NCI-H226 (cell line): ENCODE results near the gene DPM3.
"Not testable (repeated sequence)": the region's sequence is repeated elsewhere in the genome, so short reads cannot be mapped to it uniquely, and the experiment has no call there.

Source experiments
- DNase-seq: peaks from one replicate; pipeline ENCODE4 v3.0.0-alpha.2; 2015

Gene DPM3, protein sequence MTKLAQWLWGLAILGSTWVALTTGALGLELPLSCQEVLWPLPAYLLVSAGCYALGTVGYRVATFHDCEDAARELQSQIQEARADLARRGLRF

DNA sequence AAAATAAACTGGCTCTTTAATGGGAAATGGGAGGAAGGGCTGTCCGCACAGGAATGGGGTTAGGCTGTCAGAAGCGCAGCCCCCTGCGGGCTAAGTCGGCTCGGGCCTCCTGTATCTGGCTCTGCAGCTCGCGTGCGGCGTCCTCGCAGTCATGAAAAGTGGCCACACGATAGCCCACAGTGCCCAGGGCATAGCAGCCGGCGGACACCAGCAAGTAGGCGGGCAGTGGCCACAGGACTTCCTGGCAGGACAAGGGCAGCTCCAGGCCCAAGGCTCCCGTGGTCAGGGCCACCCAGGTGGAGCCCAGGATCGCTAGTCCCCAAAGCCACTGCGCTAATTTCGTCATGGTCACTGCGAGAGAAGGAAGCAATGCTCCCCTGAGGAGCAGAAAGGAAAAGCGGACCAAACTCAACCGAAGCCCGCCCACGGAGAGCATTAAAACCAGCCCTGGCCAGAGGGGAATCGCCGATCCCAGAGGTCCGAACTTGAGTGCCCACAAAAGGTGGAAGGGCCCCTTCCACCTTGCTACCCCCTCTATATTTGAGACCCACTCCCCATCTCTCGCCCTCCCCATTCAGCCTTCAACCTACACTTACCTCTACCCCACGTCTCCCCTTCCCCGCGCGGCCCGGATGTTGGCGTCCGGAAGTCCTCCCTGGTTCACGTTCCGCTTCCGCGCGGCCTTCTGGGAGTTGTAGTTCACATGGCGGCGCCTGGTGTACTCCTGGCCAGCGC, at the start of gene DPM3:
DPM3 (minus strand) TSS at position 637 of the 735 bp plus-strand sequence; CDS start at position 346, 291 bp downstream.
- peak; percentile 76 for DNase-seq

DNA sequence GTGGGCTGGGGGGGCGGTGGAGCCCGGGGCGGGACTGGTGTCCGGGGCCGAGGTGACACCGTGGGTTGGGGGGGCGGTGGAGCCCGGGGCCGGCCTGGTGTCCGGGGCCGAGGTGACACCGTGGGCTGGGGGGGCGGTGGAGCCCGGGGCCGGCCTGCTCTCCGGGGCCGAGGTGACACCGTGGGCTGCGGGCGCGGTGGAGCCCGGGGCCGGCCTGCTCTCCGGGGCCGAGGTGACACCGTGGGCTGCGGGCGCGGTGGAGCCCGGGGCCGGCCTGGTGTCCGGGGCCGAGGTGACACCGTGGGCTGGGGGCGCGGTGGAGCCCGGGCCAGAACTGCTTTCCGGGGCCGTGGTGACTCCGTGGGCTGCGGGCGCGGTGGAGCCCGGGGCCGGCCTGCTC, 49.6 kb upstream of the DPM3 start:
- DNase-seq = not testable (repeated sequence)

DNA sequence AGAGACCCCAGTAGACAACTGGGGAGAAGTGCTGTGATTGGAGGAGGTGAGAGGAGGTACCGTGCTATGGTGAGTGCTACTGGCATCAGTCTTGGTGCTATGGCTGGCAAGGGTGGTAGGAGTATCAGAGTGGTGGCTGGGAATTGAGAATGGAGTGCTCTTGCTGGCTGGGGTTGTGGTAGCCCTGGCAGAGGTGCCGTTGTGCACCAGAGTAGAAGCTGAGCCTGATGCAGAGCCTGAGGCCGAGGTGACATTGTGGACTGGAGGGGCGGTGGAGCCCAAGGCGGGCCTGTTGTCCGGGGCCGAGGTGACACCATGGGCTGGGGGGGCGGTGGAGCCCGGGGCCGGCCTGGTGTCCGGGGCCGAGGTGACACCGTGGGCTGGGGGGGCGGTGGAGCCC, 47.9 kb upstream of the DPM3 start:
- DNase-seq = no peak

DNA sequence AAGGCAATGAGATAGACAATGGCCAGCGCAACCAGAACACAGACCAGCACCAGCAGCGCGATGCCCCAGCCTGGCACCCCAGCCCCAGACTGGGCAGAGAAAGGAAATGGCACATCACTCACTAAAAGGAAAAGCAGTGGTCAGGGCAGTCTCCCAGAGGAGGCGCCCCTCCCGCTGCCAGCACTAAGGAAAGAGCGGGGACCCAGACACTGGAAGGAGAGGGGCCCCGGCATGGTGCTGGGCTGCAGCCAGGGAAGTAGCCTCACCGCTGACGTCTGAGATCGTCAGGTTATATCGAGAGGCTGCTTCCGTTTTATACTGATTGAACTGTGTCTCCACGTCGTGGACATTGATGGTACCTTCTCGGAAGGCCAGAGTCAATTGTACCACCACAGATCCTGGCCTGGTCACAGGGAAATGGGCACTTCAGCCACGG, 47.1 kb upstream of the DPM3 start:
- no peak for DNase-seq

DNA sequence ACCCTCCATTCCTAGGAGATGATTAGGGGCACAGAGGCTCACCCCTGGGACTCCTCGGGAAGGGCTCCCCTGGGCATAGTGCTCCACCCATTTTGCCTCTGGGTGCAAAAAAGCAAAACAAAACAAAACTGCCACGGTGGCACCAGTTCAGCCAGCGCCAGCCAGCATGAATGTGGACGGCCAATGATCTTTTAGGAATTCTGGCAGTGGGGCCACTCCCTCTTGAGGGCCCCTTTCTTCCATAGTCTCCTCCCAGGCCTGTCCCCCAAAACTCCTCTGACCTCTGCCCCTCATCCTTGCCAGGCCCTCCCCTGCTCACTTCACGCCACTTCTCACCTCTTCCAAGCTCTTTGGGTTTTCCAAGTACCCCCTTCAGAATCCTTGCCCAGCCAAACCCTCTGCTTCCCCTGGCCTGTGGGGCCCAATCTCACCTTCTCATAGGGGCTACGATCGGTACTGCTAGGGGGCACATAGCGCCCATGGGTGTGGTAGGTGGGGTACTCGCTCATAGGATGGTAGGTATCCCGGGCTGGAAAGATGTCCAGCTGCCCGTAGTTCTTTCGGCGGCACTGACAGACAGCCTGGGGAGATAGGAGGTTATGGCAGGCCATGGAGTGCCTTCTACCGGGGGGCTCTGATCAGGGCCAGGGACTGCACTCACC, 46.6 kb upstream of the DPM3 start:
- DNase-seq = no peak

- no peak for DNase-seq
Observed at GRCh38 chr1:155186067-155186793, 45.9 kb upstream of the DPM3 start.

DNA sequence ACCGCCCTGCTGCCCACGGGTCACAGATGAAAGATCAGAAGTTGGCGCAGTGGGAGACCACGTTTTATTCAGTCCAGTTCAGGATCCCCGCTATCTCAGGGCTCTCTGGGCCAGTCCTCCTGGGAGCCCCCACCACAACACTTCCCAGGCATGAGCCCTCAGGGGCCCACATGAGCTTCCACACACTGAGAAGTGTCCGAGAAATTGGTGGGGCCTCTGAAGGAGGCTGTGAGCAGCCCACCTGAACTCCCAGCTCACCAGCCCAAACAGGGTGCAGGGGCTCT, 45.4 kb upstream of the DPM3 start:
- no peak for DNase-seq

DNA sequence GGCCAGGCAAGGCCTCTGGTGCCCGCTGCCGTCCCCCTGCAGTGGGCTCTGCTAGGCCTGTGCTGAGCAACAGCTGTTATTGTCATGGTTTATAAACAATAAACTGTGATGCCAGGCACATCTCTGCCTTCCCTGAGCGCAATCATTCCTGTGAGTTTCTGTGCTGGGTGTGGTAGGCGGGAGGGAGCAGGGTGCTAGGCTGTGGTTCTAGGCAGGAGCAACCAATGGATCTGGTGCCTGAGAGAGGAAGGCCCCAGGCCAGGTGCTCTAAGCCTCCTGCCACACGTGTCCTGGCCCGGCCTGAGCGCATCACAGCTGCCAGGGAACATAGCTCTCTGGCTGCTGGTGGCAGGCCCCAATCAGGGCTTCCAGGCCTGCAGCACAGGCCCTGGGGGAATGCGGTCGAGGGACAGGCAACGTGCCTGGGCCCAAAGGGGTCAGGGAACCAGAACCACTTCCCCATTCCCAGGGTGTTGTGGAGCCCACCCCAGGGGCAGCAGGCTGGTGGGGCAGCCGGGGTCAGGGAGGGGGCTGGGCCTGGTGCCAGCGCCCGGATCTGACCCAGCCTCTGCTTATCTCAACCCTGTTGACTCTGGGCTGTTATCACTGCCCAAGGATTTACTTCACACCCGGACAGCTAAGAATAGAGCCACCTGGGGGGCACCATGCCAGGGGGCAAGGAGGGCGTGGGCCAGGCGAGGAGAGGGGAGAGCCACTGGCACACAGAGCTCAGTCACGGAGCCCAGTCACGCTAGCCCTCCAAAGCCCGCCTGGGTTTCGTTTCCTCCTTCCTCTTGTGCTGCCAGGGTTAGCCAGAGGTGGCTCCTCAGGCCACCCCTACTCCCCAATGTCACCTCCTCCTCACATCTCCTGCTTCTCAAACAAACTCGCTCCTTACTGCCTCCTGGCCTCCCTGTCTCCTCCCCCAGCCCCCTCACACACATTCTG, 44.8 kb upstream of the DPM3 start:
- no peak for DNase-seq

GRCh38 chr1:155184351-155184811, 44.0 kb upstream of the DPM3 start:
- no peak for DNase-seq

DNA sequence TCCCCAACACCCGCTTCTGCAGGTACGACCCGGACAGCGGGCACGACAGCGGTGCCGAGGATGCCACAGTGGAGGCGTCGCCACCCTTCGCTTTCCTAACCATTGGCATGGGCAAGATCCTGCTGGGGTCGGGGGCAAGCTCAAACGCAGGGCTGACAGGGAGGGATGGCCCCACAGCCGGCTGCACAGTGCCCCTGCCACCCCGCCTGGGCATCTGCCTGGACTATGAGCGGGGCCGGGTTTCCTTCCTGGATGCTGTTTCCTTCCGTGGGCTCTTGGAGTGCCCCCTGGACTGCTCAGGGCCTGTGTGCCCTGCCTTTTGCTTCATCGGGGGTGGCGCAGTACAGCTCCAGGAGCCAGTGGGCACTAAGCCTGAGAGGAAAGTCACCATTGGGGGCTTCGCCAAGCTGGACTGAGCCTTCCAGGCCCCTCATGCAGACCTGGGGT, 43.5 kb upstream of the DPM3 start:
- DNase-seq = no peak

DNA sequence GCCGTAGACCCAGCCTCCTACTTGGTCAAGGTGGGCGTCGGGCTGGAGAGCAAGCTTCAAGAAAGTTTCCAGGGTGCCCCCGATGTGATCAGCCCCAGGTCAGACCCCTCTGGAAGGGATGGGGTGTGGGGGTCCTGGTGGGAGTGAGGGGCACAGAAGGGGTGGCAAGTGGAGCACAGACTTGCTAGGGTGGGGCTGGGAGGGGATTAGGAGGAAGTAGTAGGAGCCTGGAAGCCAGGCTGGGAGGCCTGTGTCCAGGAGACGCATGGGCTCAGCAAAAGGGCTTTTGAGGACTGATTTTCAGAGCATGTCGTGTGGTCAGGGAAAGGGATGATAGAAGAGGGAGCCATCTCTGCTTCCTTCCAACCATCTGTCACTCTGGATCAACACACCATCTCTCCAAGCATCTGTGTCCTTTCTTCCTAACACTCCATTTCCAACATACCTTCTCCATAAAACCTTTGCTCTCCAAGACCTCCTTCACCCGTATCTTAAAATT, 41.8 kb upstream of the DPM3 start:
- DNase-seq = no peak

- no peak for DNase-seq
Observed at GRCh38 chr1:155181371-155182051, 41.2 kb upstream of the DPM3 start.

DNA sequence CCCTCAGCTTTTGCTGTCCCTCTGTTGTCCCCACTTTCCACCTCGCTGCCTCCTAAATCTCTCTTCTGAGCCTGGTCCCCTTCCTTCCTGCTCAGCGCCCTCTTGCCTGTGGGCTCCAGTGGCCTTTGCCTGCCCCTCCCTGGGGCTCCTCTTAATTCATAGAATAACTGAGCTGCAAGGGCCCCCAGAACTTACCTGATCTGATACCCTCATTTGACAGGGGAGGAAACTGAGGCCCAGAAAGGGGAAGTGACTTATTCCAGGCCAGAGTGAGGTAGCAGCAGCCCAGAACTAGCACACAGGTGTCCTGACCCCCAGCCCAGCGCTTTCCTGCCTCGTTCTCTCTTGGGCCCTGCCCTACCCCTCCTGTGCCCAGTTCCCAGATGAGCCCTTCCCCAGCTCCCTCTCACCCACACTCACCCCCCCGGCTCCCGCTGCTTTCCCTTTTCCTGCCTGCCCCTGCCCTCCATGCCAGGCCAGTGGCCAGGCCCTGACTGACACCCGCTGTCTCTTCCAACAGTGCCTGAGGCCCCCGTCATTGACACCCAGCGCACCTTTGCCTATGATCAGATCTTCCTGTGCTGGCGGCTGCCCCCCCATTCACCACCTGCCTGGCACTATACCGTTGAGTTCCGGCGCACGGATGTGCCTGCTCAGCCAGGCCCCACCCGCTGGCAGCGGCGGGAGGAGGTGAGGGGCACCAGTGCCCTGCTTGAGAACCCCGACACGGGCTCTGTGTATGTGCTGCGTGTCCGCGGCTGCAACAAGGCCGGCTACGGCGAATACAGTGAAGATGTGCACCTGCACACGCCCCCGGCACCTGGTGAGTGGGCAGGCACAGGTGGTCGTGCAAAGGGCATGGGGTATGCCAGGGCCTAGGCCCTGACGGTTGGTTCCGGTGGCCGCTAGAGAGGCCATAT, 39.0 kb upstream of the DPM3 start:
- no peak for DNase-seq

DNA sequence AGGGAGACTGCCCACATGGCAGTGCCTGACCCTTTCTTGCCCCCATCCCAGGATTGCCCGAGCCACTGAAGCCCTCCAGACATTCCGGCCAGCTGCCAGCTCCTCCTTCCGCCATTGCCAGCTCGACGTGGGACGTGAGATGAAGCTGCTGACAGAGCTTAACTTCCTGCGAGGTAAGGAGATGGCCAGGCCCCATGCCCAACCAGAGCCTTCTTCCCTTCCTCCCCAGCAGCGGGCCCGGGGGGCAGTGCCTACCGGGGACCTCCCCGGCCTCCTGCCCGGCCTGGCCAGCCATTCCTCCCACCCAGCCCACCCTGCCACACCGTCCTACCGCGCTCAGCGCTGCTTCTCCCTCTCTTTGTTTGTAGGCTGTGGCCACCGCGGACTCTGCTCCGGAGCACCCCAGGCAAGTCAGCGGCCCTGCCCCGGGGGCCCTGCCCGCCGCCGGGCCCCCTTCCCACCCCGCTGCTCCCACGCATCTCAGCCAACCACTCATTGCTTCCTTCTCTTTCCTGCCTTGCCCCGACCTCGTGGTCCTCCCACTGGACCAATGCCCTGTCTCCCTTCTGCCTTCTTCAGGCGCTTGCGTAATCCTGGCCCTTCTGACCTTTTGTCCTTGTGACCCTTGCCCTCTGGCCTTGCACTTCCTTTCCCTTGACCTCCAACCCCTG, 38.2 kb upstream of the DPM3 start:
- DNase-seq = no peak

- DNase-seq = no peak
Observed at GRCh38 chr1:155177918-155178281, 37.6 kb upstream of the DPM3 start.

- DNase-seq = no peak
Observed at GRCh38 chr1:155177192-155177917, 37.0 kb upstream of the DPM3 start.

GRCh38 chr1:155176544-155177071, 36.3 kb upstream of the DPM3 start:
- peak; percentile 68 for DNase-seq

- DNase-seq = no peak
Observed at GRCh38 chr1:155175927-155176371, 35.6 kb upstream of the DPM3 start.
